ENCODE data around the gene COL4A1.
A peak's percentile ranks its signal among the peaks of the same experiment; 100 is the strongest.
"Not testable (repeated sequence)": the region's sequence is repeated elsewhere in the genome, so short reads cannot be mapped to it uniquely, and the experiment has no call there.

The COL4A1 gene

GRCh38 chr13:110124201-110124940 lies 182.6 kb downstream of the COL4A1 start:
- DNase-seq, result no peak

DNA sequence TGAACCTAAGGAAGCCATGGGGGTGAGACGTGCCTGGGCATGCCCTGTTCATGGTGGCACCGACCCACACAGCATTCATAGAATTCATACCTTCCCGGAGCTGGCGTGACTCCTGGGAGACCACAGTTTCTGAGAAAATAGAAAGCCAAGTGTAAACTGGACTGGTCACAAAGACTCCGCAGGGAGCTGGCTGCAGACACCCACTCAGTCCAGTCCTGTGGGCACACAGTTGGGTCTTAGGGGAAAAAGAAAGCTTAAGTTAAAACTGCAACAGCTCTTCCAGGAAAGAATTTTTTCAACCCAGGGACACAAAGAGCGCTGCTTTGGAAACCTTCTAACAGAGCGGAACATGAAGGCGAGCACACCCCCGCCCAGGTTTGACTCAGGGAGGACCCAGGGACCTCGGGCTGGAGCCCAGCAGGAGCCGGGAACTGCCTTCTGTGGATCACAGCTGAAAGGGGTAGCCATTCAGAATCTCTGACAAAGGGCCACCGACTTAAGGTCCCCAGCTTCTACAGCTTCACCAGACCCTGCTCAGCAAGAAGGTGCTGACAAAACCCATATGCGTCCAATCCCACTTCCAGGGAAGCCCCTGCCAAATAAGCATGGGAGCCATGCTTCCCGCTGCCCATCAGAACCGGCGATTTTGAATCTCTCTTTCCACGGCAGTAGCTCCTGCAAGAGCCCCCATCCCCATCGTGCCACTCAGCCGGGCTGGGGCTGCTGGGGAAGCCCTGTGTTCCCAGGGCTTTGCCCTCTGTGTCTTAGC lies 183.7 kb downstream of the COL4A1 start:
- no peak for DNase-seq

DNA sequence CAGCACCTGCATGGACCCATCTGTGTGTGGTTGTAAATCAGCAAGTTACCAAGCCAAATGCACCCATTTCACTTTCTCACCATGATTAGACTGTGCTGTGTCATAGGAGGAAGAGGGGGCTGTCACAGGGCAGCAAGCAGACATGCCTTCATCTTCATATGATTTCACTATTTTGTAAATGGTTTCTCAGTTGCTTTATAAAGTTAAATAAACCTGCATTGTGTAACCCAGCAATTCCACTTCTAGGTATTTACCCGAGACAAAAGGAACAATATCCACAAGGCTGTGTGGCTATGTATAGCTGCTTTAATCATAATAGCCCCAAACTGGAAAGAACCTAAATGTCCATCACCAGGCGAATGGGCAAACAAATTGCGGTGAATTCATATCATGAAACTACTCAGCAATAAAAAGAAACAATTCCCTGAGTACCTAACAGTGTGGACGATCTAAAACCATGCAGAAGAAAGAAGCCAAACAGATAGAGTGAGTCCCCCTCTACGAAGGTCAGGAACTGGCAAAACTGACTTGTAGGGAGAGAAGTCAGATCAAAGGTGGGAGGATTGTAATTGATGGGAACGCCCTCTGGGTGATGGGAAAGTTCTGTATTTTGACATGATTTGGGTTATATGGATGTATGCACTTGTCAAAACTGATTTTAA lies 185.4 kb downstream of the COL4A1 start:
- DNase-seq, result no peak

GRCh38 chr13:110119935-110120905 lies 186.7 kb downstream of the COL4A1 start:
- no peak for DNase-seq

- DNase-seq, result no peak
These were observed 188.9 kb downstream of the COL4A1 start for GRCh38 chr13:110118106-110118505.

DNA sequence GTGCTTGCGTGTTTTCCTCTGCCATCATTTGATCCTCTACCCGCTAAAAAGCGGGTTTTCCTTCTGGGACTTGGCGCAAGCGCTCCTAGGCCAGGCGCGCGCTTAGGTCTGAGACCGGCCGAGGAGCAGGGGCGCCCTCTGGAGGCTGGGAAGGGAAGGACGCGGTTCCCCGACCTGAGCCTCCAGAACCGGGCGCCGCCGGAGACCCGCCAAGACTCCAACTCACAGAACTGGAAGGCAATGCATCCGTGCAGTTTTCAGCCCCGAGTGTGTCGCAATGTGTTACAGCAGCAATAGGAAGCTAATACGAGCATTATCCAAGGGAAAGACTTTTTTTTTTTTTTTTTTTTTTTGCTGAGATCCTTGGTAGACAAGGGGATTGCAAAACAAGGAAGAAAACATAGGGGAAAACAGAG lies 190.9 kb downstream of the COL4A1 start:
- peak; percentile 76 for DNase-seq

DNA sequence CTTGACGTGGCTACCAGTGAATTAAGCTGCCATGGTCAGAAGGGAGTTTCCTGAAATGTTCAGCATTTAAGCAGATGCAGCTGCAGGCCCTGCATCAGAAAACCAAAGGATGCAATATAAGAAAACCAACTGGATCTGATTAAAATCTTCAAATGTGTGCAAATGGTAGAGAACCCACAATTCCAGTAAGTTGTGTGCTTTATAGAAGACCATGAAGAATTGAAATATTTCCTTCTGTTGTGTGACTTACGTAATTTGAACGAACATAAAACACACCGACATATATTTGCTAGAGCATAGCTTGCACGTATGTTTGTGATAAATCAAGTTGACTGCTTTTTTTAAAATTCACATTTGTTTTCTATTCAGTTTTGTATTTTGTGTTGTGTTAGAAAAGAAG lies 191.4 kb downstream of the COL4A1 start:
- DNase-seq, result no peak

DNA sequence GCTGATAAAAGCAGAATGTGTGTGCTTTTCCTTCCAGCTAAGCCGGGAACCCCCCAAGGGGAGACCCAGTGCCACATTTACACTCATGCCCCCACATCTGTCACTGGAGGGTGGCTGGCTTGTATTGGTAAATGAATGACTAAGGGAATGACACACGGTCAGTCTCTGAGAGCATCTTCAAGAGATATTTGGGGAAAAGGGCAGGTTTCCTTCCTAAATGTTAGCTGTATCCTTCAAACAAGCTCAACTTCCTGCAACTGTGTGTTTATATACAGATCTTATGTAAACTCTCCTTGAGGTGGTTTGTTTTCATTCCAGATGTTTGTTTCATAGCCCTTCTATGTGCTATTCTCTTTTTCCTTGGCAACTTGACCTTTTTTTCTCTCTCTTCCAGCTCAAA lies 192.6 kb downstream of the COL4A1 start:
- DNase-seq, result no peak

- no peak for DNase-seq
These were observed 193.6 kb downstream of the COL4A1 start for GRCh38 chr13:110113284-110113764.

DNA sequence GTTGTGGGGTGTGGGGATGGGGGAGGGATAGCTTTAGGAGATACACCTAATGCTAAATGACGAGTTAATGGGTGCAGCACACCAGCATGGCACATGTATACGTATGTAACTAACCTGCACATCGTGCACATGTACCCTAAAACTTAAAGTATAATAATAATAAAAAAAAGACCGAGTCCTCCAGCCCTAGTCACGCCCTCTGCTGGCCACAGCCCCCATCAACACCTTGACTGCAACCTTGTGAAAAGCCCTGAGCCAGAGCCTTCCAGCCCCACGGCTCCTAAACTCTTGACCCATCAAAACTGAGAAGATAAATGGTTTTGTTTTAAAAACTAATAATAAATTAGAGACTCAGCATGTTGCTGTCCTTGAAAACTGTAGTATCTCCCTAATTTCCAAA lies 194.6 kb downstream of the COL4A1 start:
- DNase-seq, result not testable (repeated sequence)

GRCh38 chr13:110110783-110111182 lies 196.2 kb downstream of the COL4A1 start:
- DNase-seq, result no peak

DNA sequence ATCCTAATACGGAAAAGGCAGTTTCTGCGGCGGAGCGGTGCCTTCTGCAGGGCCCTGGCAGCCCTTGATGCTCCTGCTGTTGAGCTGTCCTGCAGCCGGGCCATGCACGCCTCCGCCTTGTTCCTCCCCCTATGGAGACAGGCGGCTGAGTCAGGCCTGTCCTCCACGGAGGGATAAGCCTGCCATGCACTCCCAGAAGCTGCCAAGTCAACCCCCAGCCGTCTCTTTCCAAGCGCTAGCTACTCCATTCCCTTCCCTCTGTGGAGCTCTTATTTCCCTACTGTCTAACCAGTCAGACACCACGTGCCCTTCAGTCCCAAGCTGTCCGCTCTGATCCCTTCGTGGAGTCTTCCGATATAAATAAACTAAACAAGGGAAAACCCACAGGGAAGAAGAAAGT lies 197.0 kb downstream of the COL4A1 start:
- DNase-seq, result no peak

- DNase-seq, result no peak
These were observed 197.7 kb downstream of the COL4A1 start for GRCh38 chr13:110109140-110109783.

DNA sequence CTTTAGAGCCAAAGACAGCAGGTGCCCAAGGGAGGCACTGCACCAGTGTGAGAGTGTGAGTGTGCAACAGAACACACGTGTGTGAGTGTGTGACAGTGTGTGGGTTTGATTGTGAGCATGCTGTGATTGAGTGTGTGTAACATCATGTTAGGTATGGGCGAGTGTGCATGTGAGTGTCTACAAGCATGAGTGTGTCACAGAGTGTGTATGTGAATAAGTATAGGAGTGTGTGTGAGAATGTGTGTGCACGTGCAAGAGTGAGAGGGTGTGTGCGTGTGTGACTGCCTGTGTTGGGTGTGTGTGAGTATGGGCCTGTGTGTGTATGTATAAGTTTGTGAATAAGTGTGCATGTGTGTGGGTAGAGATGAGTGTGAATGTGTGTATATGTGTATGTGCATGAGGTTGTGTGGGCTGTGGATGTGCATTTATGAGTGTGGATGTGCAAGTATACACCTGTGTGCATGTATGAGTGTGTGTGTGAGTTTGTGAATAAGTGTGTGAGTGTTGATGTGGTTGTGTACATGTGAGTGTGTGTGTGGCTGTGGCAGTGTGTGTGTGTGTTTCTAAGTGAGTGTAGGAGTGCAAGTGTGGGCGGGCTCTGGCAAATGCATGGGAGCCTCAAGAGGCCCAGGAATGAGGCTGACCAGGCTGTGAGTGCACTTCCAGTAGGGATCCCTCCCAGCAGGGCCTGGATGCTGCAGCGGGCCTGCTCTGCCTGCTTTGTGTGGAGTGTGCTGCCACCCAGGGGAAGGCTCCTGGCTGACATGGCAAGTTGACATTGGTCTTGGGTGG lies 198.4 kb downstream of the COL4A1 start:
- no peak for DNase-seq

GRCh38 chr13:110107568-110108347 lies 199.2 kb downstream of the COL4A1 start:
- no peak for DNase-seq

DNA sequence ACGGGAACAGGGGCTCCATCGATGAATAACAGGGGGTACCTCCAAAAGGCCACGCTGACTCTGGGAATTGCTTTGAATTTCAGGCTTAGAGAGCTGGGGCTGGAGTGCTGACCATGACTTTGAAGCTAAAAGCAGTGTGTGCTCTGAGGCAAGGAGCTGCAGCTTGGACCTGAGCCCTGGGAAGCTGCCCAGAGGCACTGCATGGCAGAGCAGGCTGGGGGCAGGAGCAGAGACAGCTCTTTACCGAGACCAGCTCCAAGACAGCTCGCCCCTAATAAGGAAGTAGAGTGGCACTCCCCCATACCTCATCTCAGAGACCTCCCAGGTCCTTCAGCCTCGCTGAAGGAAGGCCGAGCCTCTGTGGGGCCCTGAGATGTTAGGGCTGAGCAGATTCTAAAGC lies 200.2 kb downstream of the COL4A1 start:
- DNase-seq, result no peak

DNA sequence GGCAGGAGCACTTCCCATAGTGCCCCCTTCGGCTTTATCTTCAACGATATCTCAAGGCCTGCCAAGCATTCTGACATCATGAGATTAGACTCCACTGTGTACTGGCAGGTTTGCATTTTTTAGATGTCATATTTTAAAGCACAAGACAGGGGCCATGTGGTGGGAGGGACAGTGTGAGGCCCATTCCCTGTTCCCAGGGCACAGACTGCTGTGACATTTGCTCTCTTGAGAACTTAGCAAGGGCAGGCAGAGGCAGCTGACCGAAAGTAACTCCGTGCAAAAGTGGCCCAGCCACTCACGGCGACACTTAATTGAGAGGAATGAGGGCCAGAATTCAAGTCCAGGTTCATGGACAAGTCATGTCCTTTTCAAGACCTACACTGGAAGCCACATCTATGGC lies 201.8 kb downstream of the COL4A1 start:
- DNase-seq, result no peak

DNA sequence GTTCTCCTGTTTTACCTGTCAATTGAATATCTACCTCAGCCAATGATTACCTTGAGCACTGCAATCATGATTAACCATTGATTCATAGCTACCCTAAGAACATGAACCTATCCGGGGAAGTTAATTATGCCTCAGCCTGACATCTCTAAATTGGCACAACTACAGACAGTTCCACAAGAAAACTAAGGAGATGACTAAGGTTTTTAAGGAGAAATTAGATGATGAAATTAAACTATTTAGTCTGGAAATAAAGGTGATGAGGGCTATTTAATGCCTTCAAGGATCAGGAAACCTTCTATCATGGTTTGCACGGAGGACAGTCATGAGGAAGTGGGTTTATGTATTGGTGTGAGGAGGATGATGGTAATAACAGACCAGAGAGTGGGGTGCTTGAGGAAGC lies 203.4 kb downstream of the COL4A1 start:
- no peak for DNase-seq

- no peak for DNase-seq
These were observed 203.9 kb downstream of the COL4A1 start for GRCh38 chr13:110103026-110103425.

DNA sequence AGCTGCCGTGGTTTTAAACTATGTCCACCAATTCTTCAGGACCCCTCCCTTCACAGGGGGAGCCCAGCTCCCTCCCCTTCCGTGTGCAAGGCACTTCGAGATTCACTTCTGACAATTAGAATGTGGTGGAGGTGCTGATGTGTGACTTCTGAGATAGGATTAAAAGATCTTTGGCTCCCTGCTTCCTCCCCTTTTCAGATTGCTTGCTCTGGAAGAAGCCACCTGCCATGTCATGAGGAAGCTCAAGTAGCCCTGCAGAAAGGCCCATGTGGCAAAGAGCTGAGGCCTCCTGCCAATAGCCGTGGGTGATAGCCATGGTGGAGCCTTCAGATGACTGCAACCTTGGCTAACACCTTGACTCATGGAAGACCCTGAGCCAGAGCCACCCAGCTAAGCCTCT lies 204.9 kb downstream of the COL4A1 start:
- DNase-seq, result no peak

Measured in activated effector memory CD4-positive, alpha-beta T cell treated with anti-CD3 and anti-CD28 coated beads, Interleukin-2, amount 50 U/mL, for 16 hours (primary cell).